Measurements from ENCODE around the gene SRGAP3.

DNA sequence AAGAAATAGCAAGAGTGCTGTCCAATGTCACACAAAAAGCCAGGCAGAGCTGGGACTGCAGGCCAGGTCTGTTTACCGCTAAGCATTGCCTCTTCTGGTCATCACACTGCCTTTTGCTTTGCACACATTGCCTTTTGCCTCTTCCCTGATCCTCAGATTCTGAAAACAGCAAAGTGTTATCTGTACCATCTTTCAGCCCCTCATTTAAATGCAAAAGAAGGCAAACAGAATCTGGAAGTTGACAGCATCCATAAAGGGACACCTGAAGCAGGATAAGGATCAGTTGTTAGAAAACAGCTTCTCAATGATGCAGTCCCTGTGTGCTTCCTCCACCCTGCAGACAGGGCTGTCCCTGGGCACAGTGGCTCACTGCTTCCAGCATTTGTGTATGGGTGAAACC is 179.5 kb downstream of the SRGAP3 start:
- TF ChIP-seq, protein P1, sequence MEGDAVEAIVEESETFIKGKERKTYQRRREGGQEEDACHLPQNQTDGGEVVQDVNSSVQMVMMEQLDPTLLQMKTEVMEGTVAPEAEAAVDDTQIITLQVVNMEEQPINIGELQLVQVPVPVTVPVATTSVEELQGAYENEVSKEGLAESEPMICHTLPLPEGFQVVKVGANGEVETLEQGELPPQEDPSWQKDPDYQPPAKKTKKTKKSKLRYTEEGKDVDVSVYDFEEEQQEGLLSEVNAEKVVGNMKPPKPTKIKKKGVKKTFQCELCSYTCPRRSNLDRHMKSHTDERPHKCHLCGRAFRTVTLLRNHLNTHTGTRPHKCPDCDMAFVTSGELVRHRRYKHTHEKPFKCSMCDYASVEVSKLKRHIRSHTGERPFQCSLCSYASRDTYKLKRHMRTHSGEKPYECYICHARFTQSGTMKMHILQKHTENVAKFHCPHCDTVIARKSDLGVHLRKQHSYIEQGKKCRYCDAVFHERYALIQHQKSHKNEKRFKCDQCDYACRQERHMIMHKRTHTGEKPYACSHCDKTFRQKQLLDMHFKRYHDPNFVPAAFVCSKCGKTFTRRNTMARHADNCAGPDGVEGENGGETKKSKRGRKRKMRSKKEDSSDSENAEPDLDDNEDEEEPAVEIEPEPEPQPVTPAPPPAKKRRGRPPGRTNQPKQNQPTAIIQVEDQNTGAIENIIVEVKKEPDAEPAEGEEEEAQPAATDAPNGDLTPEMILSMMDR (IDR thresholded peaks at IDR 0.05; ENCODE audit: low read depth, low read length) = no peak
- TF ChIP-seq EZH2phosphoT487 (IDR thresholded peaks at IDR 0.05; ENCODE audit: low read depth) = no peak

Data from OCI-LY3 (cell line).